Pancreas (tissue), 10 donors: ENCODE measurements around the gene PRSS27. TPM values are rescaled to one million over a fixed set of nuclear protein-coding genes. Genes with fewer than 3 reads are reported as not detected.

Source experiments
- ATAC-seq, 4 donors: fragments of 200-7000 bp; cut with Tn5 transposase; one replicate each; pipeline versions ENCODE4 v1.8.0 to v1.9.1; 2020; ENCODE audit warnings: mild to moderate bottlenecking in 4 of 4, moderate library complexity in 4 of 4
- DNase-seq, 6 donors: peaks; one replicate each; pipeline ENCODE4 v3.0.0-alpha.2; 2020
- FAIRE-seq: peaks from 2 replicates; lab custom pipeline; 2012; peaks lifted over from hg19 to GRCh38; lab: Jason Lieb, UNC
- H3K27ac ChIP-seq, 4 donors: fragments of 200-600 bp; sonication (generic); 1 replicate in 3 of 4; 2 replicates in 1 of 4; pipeline versions ENCODE4 v1.5.0 to v1.8.0; 2020
- H3K27me3 ChIP-seq, 4 donors: fragments of 200-600 bp; one replicate each; pipeline ENCODE4 v1.8.0; 2021
- H3K36me3 ChIP-seq, 3 donors: fragments of 200-600 bp; sonication (generic) in 1 of 3; one replicate each; pipeline versions ENCODE4 v1.5.0 to v1.8.0; 2020 to 2021
- H3K4me1 ChIP-seq, 3 donors: fragments of 200-600 bp; one replicate each; pipeline ENCODE4 v1.8.0; 2021
- H3K4me3 ChIP-seq, 4 donors: fragments of 200-600 bp; sonication (generic) in 2 of 4; one replicate each; pipeline versions ENCODE4 v1.5.0 to v1.8.0; 2020 to 2021
- H3K9me3 ChIP-seq, 4 donors: fragments of 200-600 bp; one replicate each; pipeline ENCODE4 v1.8.0; 2021
- CTCF ChIP-seq, 4 donors: fragments of 200-600 bp; sonication (generic) in 3 of 4; IDR thresholded peaks; one replicate each; pipeline versions ENCODE4 v1.5.0 to v1.8.0; 2021; ENCODE audit warnings: antibody characterized with exemption in 4 of 4
- WGBS, 2 donors: extraction: QIAGEN DNeasy Blood & Tissue Kit; methylation state at CpG; one replicate each; pipeline ENCODE4 v1.1.7; 2013; 5-methylcytosine and 5-hydroxymethylcytosine counted together
- intact Hi-C, 3 donors: fragments of 100-400 bp; cut with DNase I; formaldehyde crosslinking; loops; one replicate each; pipeline versions ENCODE4 v1.11.1 to v1.14.2; 2022
- polyA plus RNA-seq, 2 donors: library from polyadenylated mRNA; stranded (reverse); fragments of 200-250 nt; gene quantifications; one replicate each; pipeline ENCODE4 v1.2.3, GENCODE V29; 2013
- total RNA-seq, 6 donors: library from RNA; stranded (reverse); fragmentation: NEBNext Ultra II Directional in 4 of 6; extraction: Animal tissue kit (Norgen Biotek cat#: 25700) in 4 of 6; gene quantifications; one replicate each; pipeline versions ENCODE4 v1.2.1 to v1.2.4, GENCODE V29; 2021 to 2023
- donor health status: healthy with polysubstance abuse.
- donor health status: DM: no; HTN: no; CAD: no; lungs with moderate emphysema.
- donor health status: DM: no; HTN: no; CAD: no.
- donor health status: control.
- donor health status: control.
- donor health status: Bipolar disorder and iron deficiency.
- donor health status: DM: yes; HTN: yes; CAD: no.
- donor health status: DM: no; HTN: no; CAD: no.
- donor health status: DM: no; HTN: no; CAD: no.
- donor health status: DM: yes; HTN: yes; CAD: no.

Gene PRSS27
- total and polyA plus RNA-seq, 8 donors = 0.22 to 2.1 (median 0.56) TPM

GRCh38 chr16:2739625-2740430 lies 19.8 kb upstream of the PRSS27 start:
- no peaks in the 10 kb centered on the region for H3K4me1 ChIP-seq
- TF ChIP-seq CTCF (IDR thresholded peaks at IDR 0.05) = no peak
- H3K9me3 ChIP-seq = no peaks in the 10 kb centered on the region
- H3K27ac ChIP-seq = no peak overlapping the region
- ATAC-seq = no peak
- DNase-seq = no peak
- no peaks in the 10 kb centered on the region for H3K36me3 ChIP-seq
- intact Hi-C loops = no loop called here
- WGBS, 2 donors = 60 to 74% methylated on average over 7 to 8 of the region's 8 CpGs
- no peaks in the 10 kb centered on the region for H3K27me3 ChIP-seq
- FAIRE-seq = no peak
- no peak overlapping the region for H3K4me3 ChIP-seq

- ATAC-seq (no peak), FAIRE-seq (no peak), DNase-seq (peak in 1 of 6 donors; percentile 55)
- TF ChIP-seq CTCF (IDR thresholded peaks at IDR 0.05) = no peak
- Histone ChIP-seq H3K4me3 (no peak overlapping the region), H3K4me1 (no peaks in the 10 kb centered on the region), H3K9me3 (no peaks in the 10 kb centered on the region), H3K27me3 (no peaks in the 10 kb centered on the region), H3K27ac (no peak overlapping the region), H3K36me3 (no peaks in the 10 kb centered on the region)
- intact Hi-C loops = no loop called here
- 81 to 82% methylated on average over 5 of the region's 5 CpGs for WGBS, 2 donors
These were observed 18.6 kb upstream of the PRSS27 start for GRCh38 chr16:2738615-2739014.

- 68 to 76% methylated on average over 7 of the region's 7 CpGs for WGBS, 2 donors
- intact Hi-C loops = no loop called here
- no peaks in the 10 kb centered on the region for H3K9me3 ChIP-seq
- H3K4me1 ChIP-seq = no peaks in the 10 kb centered on the region
- H3K4me3 ChIP-seq = no peak overlapping the region
- ATAC-seq = no peak
- FAIRE-seq = no peak
- no peak overlapping the region for H3K27ac ChIP-seq
- H3K36me3 ChIP-seq = no peaks in the 10 kb centered on the region
- no peak for TF ChIP-seq CTCF (IDR thresholded peaks at IDR 0.05)
- H3K27me3 ChIP-seq = no peaks in the 10 kb centered on the region
- no peak for DNase-seq
These were observed 17.9 kb upstream of the PRSS27 start for GRCh38 chr16:2737895-2738418.

GRCh38 chr16:2737238-2737605 lies 17.2 kb upstream of the PRSS27 start:
- FAIRE-seq (no peak), ATAC-seq (no peak), DNase-seq (no peak)
- TF ChIP-seq CTCF (IDR thresholded peaks at IDR 0.05) = no peak
- H3K36me3 ChIP-seq = no peaks in the 10 kb centered on the region
- H3K4me1 ChIP-seq = no peaks in the 10 kb centered on the region
- H3K4me3 ChIP-seq = no peak overlapping the region
- no peaks in the 10 kb centered on the region for H3K9me3 ChIP-seq
- no peak overlapping the region for H3K27ac ChIP-seq
- intact Hi-C loops = no loop called here
- 85% methylated on average over 4 to 5 of the region's 5 CpGs for WGBS, 2 donors
- no peaks in the 10 kb centered on the region for H3K27me3 ChIP-seq
